ENCODE data around the gene CAPS2. TPM values are rescaled to one million over a fixed set of nuclear protein-coding genes. Genes with fewer than 3 reads are reported as not detected.

Gene CAPS2
- total and polyA plus RNA-seq, 10 of the 15 experiments (the other 5 are each of a cell fraction or from before 2014, with no cell fraction given) = 2.0 to 6.4 (median 4.2) TPM

DNA sequence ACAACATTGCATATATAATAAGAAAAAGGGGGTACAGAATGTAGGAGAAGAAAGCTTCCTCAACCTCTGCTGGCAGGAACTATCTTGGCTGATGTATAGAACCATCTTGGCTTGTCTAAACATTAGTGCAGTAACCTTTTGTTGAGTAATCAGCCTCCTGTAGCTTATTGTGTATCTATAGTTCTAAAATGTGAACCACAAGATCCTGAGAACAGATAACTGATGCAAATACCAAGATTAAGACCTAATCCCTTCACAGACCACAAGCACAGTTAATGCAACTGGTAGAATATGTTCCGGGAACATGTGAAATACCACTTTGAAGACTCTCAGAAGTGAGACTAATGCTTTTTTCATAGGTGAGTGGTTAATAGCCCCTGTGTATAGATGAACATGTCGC, 69.8 kb downstream of the CAPS2 start:
- DNase-seq (ENCODE audit: low read depth, low spot score) (no peak), ATAC-seq (no peak), FAIRE-seq (no peak)
- no peaks in the 10 kb centered on the region for H3K36me3 ChIP-seq (ENCODE audit: control insufficient read depth in 2 of 2, insufficient read depth in 2 of 2, low read length in 1 of 2)
- H3K27ac ChIP-seq (ENCODE audit: control insufficient read depth, insufficient read depth) = no peak overlapping the region
- in situ Hi-C loops (cut with MboI) (no loop called here), intact Hi-C loops (cut with micrococcal nuclease; ENCODE audit: unreplicated experiment) (no loop called here)
- TF ChIP-seq FOS (IDR thresholded peaks at IDR 0.05; ENCODE audit: borderline replicate concordance, extremely low read depth, insufficient read length) (no peak), NRF1 (conservative IDR thresholded peaks at IDR 0.05; ENCODE audit: low read depth, low read length) (no peak), TAF1 (IDR thresholded peaks at IDR 0.05; ENCODE audit: borderline replicate concordance, low read depth, low read length) (no peak), NFXL1 (IDR thresholded peaks at IDR 0.05; ENCODE audit: borderline replicate concordance) (no peak), ZNF622 (IDR thresholded peaks at IDR 0.05) (no peak), SUPT20H (IDR thresholded peaks at IDR 0.05; ENCODE audit: borderline replicate concordance, control insufficient read depth, low read depth, low read length) (no peak), JUND (IDR thresholded peaks at IDR 0.05; ENCODE audit: low read depth, low read length) (no peak), SREBF2 (IDR thresholded peaks at IDR 0.05; ENCODE audit: low read length) (no peak), EGR1 (IDR thresholded peaks at IDR 0.05; ENCODE audit: borderline replicate concordance in 1 of 2, low read depth in 2 of 2, low read length in 2 of 2) (no peak), IKZF2 (IDR thresholded peaks at IDR 0.05) (no peak), SMARCA5 (IDR thresholded peaks at IDR 0.05) (no peak), NFYB (IDR thresholded peaks at IDR 0.05; ENCODE audit: insufficient read depth, low read depth, low read length) (no peak), ETV6 (conservative IDR thresholded peaks at IDR 0.05 in 1 of 2, IDR thresholded peaks at IDR 0.05 in 1 of 2; ENCODE audit: borderline replicate concordance in 1 of 2, low read depth in 1 of 2) (no peak)
- TF ChIP-seq, protein P1, sequence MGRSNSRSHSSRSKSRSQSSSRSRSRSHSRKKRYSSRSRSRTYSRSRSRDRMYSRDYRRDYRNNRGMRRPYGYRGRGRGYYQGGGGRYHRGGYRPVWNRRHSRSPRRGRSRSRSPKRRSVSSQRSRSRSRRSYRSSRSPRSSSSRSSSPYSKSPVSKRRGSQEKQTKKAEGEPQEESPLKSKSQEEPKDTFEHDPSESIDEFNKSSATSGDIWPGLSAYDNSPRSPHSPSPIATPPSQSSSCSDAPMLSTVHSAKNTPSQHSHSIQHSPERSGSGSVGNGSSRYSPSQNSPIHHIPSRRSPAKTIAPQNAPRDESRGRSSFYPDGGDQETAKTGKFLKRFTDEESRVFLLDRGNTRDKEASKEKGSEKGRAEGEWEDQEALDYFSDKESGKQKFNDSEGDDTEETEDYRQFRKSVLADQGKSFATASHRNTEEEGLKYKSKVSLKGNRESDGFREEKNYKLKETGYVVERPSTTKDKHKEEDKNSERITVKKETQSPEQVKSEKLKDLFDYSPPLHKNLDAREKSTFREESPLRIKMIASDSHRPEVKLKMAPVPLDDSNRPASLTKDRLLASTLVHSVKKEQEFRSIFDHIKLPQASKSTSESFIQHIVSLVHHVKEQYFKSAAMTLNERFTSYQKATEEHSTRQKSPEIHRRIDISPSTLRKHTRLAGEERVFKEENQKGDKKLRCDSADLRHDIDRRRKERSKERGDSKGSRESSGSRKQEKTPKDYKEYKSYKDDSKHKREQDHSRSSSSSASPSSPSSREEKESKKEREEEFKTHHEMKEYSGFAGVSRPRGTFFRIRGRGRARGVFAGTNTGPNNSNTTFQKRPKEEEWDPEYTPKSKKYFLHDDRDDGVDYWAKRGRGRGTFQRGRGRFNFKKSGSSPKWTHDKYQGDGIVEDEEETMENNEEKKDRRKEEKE (IDR thresholded peaks at IDR 0.05) = no peak
- H2AFZ ChIP-seq (ENCODE audit: control insufficient read depth, low read depth, low read length) = no peak overlapping the region
- H4K20me1 ChIP-seq (ENCODE audit: control insufficient read depth, insufficient read depth) = no peaks in the 10 kb centered on the region
- H3K27me3 ChIP-seq (replicated peaks in 1 of 2; ENCODE audit: control insufficient read depth in 2 of 2, insufficient read depth in 2 of 2, low read length in 1 of 2) = no peaks in the 10 kb centered on the region
- H3K9me3 ChIP-seq (replicated peaks; ENCODE audit: control insufficient read depth, insufficient read depth, low read length) = no peaks in the 10 kb centered on the region
- BruUV-seq (replicated peaks) = no TSS peak
- no peak overlapping the region for H3K4me2 ChIP-seq (ENCODE audit: control insufficient read depth, insufficient read depth)
- H3K4me3 ChIP-seq = no peak overlapping the region
- WGBS (ENCODE audit: insufficient coverage, insufficient replicate concordance, low lambda C conversion rate, missing lambda C conversion rate) = 3% methylated on average over 2 of the region's 2 CpGs
- H3K79me2 ChIP-seq (ENCODE audit: control insufficient read depth, insufficient read depth, low read length) = no peaks in the 10 kb centered on the region
- CTCF ChIA-PET = no interaction called here
- no peaks in the 10 kb centered on the region for H3K4me1 ChIP-seq (ENCODE audit: control insufficient read depth, insufficient read depth, low read length)
- SMC1A ChIA-PET (ENCODE audit: uncharacterized antibody, unreplicated experiment) = no interaction called here
- H3K9ac ChIP-seq (ENCODE audit: control insufficient read depth, insufficient read depth, low read length) = no peak overlapping the region
- POLR2A ChIA-PET = no interaction called here
- RAD21 ChIA-PET (ENCODE audit: unreplicated experiment) = no interaction called here
